ENCODE measurements around the gene RGS7BP. TPM values are rescaled to one million over a fixed set of nuclear protein-coding genes. Genes with fewer than 3 reads are reported as not detected.

The RGS7BP gene
- total and polyA plus RNA-seq, 11 donors: 0.04 to 5.2 (median 1.9) TPM

DNA sequence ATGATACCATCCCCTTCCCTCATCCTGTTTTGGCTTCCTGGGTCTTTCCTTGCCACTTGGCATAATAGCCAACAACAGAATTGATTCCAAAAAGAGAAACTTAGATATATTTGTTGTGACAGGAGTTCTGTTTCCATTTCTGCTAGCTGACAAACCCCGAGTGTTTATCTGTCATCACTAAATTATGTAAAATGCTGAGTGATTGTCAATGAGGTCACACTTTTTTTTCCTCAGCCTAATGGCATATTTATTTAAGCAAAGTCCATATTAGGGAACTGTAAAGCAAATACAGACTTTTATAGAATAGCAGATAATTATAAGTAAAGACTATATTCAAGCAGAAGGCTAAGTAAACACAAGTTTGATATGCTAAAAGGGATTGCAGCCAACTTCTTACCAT, 64.0 kb downstream of the RGS7BP start:
- ATAC-seq (no peak), DNase-seq (no peak)
- no peak overlapping the region for H3K4me3 ChIP-seq
- H3K9me3 ChIP-seq: no peaks in the 10 kb centered on the region
- 21 to 48% (median 29%) methylated on average over 1 of the region's 1 CpG for WGBS, 4 donors
- TF ChIP-seq, protein P1, sequence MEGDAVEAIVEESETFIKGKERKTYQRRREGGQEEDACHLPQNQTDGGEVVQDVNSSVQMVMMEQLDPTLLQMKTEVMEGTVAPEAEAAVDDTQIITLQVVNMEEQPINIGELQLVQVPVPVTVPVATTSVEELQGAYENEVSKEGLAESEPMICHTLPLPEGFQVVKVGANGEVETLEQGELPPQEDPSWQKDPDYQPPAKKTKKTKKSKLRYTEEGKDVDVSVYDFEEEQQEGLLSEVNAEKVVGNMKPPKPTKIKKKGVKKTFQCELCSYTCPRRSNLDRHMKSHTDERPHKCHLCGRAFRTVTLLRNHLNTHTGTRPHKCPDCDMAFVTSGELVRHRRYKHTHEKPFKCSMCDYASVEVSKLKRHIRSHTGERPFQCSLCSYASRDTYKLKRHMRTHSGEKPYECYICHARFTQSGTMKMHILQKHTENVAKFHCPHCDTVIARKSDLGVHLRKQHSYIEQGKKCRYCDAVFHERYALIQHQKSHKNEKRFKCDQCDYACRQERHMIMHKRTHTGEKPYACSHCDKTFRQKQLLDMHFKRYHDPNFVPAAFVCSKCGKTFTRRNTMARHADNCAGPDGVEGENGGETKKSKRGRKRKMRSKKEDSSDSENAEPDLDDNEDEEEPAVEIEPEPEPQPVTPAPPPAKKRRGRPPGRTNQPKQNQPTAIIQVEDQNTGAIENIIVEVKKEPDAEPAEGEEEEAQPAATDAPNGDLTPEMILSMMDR (IDR thresholded peaks at IDR 0.05): no peak
- no peak for TF ChIP-seq POLR2A (IDR thresholded peaks at IDR 0.05)
- intact Hi-C loops (cut with DNase I): no loop called here
- H3K4me1 ChIP-seq: peaks cover 0 to 16% (median 0%) of the 10 kb centered on the region in 12 donors
- no peaks in the 10 kb centered on the region for H3K27me3 ChIP-seq
- H3K27ac ChIP-seq: peak overlapping the region in 1 of 12 donors; percentile 8
- H3K36me3 ChIP-seq: no peaks in the 10 kb centered on the region

- H3K9me3 ChIP-seq: no peaks in the 10 kb centered on the region
- intact Hi-C loops (cut with DNase I): no loop called here
- H3K4me1 ChIP-seq: peaks cover 0 to 18% (median 0%) of the 10 kb centered on the region in 12 donors
- H3K36me3 ChIP-seq: no peaks in the 10 kb centered on the region
- no peak for TF ChIP-seq POLR2A (IDR thresholded peaks at IDR 0.05)
- TF ChIP-seq, protein P1 (IDR thresholded peaks at IDR 0.05): no peak
- H3K27me3 ChIP-seq: no peaks in the 10 kb centered on the region
- 72 to 80% (median 75%) methylated on average over 2 of the region's 2 CpGs for WGBS, 4 donors
- DNase-seq (no peak), ATAC-seq (no peak)
- no peak overlapping the region for H3K4me3 ChIP-seq
- H3K27ac ChIP-seq: no peak overlapping the region
Measured at GRCh38 chr5:64570395-64570996, 64.7 kb downstream of the RGS7BP start.

DNA sequence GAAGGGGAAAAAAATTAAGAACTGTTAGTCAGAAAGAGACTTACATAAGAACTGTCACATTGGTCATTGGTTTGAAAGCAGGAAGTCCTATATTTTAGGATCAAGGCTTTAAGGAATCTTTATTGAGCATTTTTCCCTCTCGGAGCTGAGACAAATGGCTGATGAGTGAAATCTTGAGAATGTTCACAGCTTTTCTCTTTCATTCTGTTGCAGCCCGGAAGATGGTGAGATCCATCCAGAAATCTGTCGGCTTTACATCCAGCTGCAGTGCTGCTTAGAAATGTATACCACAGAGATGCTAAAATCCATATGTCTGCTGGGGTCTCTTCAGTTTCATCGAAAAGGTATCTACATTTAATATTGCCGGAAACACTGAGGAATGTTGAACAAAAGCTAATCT, 69.7 kb downstream of the RGS7BP start:
- peak overlapping the region in 1 of 12 donors; percentile 9 for H3K4me3 ChIP-seq
- H3K9me3 ChIP-seq: no peaks in the 10 kb centered on the region
- no peak for ATAC-seq
- peaks cover 0 to 15% (median 0%) of the 10 kb centered on the region in 12 donors for H3K4me1 ChIP-seq
- no peaks in the 10 kb centered on the region for H3K36me3 ChIP-seq
- DNase-seq: no peak
- TF ChIP-seq, protein P1 (IDR thresholded peaks at IDR 0.05): no peak
- TF ChIP-seq POLR2A (IDR thresholded peaks at IDR 0.05): no peak
- no peaks in the 10 kb centered on the region for H3K27me3 ChIP-seq
- intact Hi-C loops (cut with DNase I): no loop called here
- WGBS, 4 donors: 67 to 79% (median 72%) methylated on average over 5 of the region's 5 CpGs
- no peak overlapping the region for H3K27ac ChIP-seq

GRCh38 chr5:64576250-64576649, 70.4 kb downstream of the RGS7BP start:
- Histone ChIP-seq H3K4me3 (no peak overlapping the region), H3K4me1 (peaks cover 0 to 14% (median 0%) of the 10 kb centered on the region in 12 donors), H3K27ac (no peak overlapping the region), H3K27me3 (no peaks in the 10 kb centered on the region), H3K36me3 (no peaks in the 10 kb centered on the region), H3K9me3 (no peaks in the 10 kb centered on the region)
- DNase-seq (no peak), ATAC-seq (peak in 2 of 4 donors; percentile 20 to 26)
- intact Hi-C loops (cut with DNase I): no loop called here
- 46 to 64% (median 53%) methylated on average over 2 of the region's 2 CpGs for WGBS, 4 donors
- TF ChIP-seq, protein P1 (IDR thresholded peaks at IDR 0.05): no peak
- TF ChIP-seq POLR2A (IDR thresholded peaks at IDR 0.05): no peak
